Neuronal stem cell (in vitro differentiated cells): ENCODE measurements around the gene PLEKHG1.

ENCODE experiments used
- DNase-seq: peaks from one replicate; pipeline ENCODE4 v3.0.0-alpha.2; 2013; ENCODE audit warnings: low spot score
- H2AFZ ChIP-seq: one replicate; pipeline ENCODE4 v1.6.1; 2013; ENCODE audit warnings: mild to moderate bottlenecking, low read length, inconsistent platforms
- H2AK5ac ChIP-seq: 2 replicates; pipeline ENCODE4 v1.6.1; 2013; ENCODE audit warnings: low read depth, mild to moderate bottlenecking, inconsistent platforms, low read length, moderate library complexity, mixed read lengths
- H2BK120ac ChIP-seq: 2 replicates; pipeline ENCODE4 v1.6.1; 2013; ENCODE audit warnings: low read depth, mild to moderate bottlenecking, inconsistent platforms, low read length, moderate library complexity, mixed read lengths
- H2BK12ac ChIP-seq: one replicate; pipeline ENCODE4 v1.6.1; 2013; ENCODE audit warnings: low read length, inconsistent platforms
- H2BK15ac ChIP-seq: 2 replicates; pipeline ENCODE4 v1.6.1; 2013; ENCODE audit warnings: mild to moderate bottlenecking, low read length, inconsistent platforms, mixed read lengths
- H2BK5ac ChIP-seq: one replicate; pipeline ENCODE4 v1.6.1; 2013; ENCODE audit warnings: inconsistent platforms, mild to moderate bottlenecking, low read length, moderate library complexity
- H3K14ac ChIP-seq: one replicate; pipeline ENCODE4 v1.6.1; 2013; ENCODE audit warnings: low read length, inconsistent platforms
- H3K18ac ChIP-seq: 2 replicates; pipeline ENCODE4 v1.6.1; 2013; ENCODE audit warnings: low read length, inconsistent platforms
- H3K23ac ChIP-seq: 2 replicates; pipeline ENCODE4 v1.6.1; 2013; ENCODE audit warnings: low read depth, mild to moderate bottlenecking, mixed read lengths, low read length, inconsistent platforms; ENCODE audit not compliant: poor library complexity
- H3K27ac ChIP-seq: replicated peaks from 3 replicates; pipeline ENCODE4 v1.5.1; 2013; ENCODE audit warnings: low read length, inconsistent platforms
- H3K27me3 ChIP-seq, 3 experiments: 2 replicates each; pipeline ENCODE4 v1.6.1; 2013; ENCODE audit warnings: low read length in 3 of 3, mild to moderate bottlenecking in 2 of 3, inconsistent platforms in 1 of 3, low read depth in 1 of 3, mixed read lengths in 1 of 3, moderate library complexity in 1 of 3; ENCODE audit not compliant: control insufficient read depth in 3 of 3, insufficient read depth in 3 of 3
- H3K36me3 ChIP-seq, 2 donors: replicated peaks in 1 of 2; 2 replicates each; pipeline ENCODE4 v1.6.1; 2013; ENCODE audit warnings: low read length in 2 of 2; ENCODE audit not compliant: control insufficient read depth in 2 of 2, insufficient read depth in 2 of 2
- H3K4ac ChIP-seq: 2 replicates; pipeline ENCODE4 v1.6.1; 2013; ENCODE audit warnings: inconsistent platforms, mild to moderate bottlenecking, low read length, moderate library complexity
- H3K4me1 ChIP-seq, 2 donors: 1 replicate in 1 of 2; 2 replicates in 1 of 2; pipeline ENCODE4 v1.6.1; 2013; ENCODE audit warnings: low read length in 2 of 2, low read depth in 1 of 2; ENCODE audit not compliant: control insufficient read depth in 2 of 2, insufficient read depth in 1 of 2
- H3K4me2 ChIP-seq: one replicate; pipeline ENCODE4 v1.6.1; 2013; ENCODE audit warnings: mild to moderate bottlenecking, low read length, inconsistent platforms; ENCODE audit not compliant: insufficient read depth, poor library complexity, severe bottlenecking
- H3K4me3 ChIP-seq, 2 donors: 2 replicates each; pipeline ENCODE4 v1.5.1; 2013; ENCODE audit warnings: low read length in 2 of 2, mild to moderate bottlenecking in 2 of 2, inconsistent platforms in 1 of 2, moderate library complexity in 1 of 2
- H3K79me1 ChIP-seq: one replicate; pipeline ENCODE4 v1.6.1; 2013; ENCODE audit warnings: low read depth, mild to moderate bottlenecking, inconsistent platforms, low read length, moderate library complexity
- H3K9ac ChIP-seq: one replicate; pipeline ENCODE4 v1.6.1; 2013; ENCODE audit warnings: mild to moderate bottlenecking, low read depth, low read length, inconsistent platforms; ENCODE audit not compliant: poor library complexity
- H3K9me3 ChIP-seq, 2 donors: replicated peaks in 1 of 2; 2 replicates each; pipeline versions ENCODE3 to v1.6.1; 2013; ENCODE audit warnings: low read length in 2 of 2, mild to moderate bottlenecking in 2 of 2, inconsistent platforms in 1 of 2, low read depth in 1 of 2, mixed read lengths in 1 of 2, moderate library complexity in 1 of 2; ENCODE audit not compliant: control insufficient read depth in 2 of 2, insufficient read depth in 1 of 2
- H4K8ac ChIP-seq: one replicate; pipeline ENCODE4 v1.6.1; 2013; ENCODE audit warnings: low read depth, mild to moderate bottlenecking, inconsistent platforms, low read length, moderate library complexity
- H4K91ac ChIP-seq: one replicate; pipeline ENCODE4 v1.6.1; 2013; ENCODE audit warnings: low read length, low read depth, mild to moderate bottlenecking, inconsistent platforms; ENCODE audit not compliant: poor library complexity
- WGBS, 2 donors: extraction: QIAGEN DNeasy Blood & Tissue Kit; methylation state at CpG; one replicate each; pipeline ENCODE4 v1.1.7; 2013; ENCODE audit warnings: missing lambda C conversion rate in 2 of 2, mixed read lengths in 1 of 2; ENCODE audit not compliant: insufficient read length in 2 of 2, insufficient replicate concordance in 1 of 2; ENCODE audit errors: extremely low coverage in 2 of 2; 5-methylcytosine and 5-hydroxymethylcytosine counted together

The PLEKHG1 gene

DNA sequence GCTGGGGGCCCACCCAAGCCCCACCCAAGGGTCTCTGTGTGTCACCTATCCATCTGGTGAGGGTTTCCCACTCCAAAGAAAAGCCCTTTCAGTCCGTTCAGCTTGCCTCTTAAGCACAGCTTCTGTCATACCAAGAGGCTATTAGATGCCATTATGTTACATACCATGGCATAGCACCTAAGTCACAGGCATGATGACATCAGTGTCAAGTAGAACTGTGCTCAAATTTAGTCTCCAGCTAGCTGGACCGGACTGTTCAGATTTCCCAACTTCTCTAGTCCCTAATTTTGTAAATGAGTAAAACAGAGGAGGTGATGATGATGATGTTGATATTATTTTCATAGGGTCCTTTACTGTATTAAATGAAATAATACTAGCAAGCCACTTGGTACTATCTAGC lies 19.2 kb upstream of the PLEKHG1 start:
- Histone ChIP-seq H2AFZ (no peak overlapping the region), H3K9ac (no peak overlapping the region), H4K91ac (no peak overlapping the region), H3K27ac (no peak overlapping the region), H3K4me3 (no peak overlapping the region), H3K9me3 (no peaks in the 10 kb centered on the region), H3K23ac (no peak overlapping the region), H2AK5ac (no peak overlapping the region), H2BK15ac (no peak overlapping the region), H3K36me3 (no peaks in the 10 kb centered on the region), H2BK5ac (no peak overlapping the region), H3K18ac (no peak overlapping the region), H3K4ac (no peak overlapping the region), H2BK12ac (no peak overlapping the region), H2BK120ac (no peak overlapping the region), H3K14ac (no peak overlapping the region), H4K8ac (no peak overlapping the region), H3K4me1 (no peaks in the 10 kb centered on the region), H3K4me2 (no peak overlapping the region), H3K27me3 (no peaks in the 10 kb centered on the region), H3K79me1 (no peaks in the 10 kb centered on the region)
- no CpG with 5 or more reads among the region's 2 CpGs for WGBS, 2 donors
- DNase-seq: no peak

- Histone ChIP-seq H3K18ac (no peak overlapping the region), H2AK5ac (no peak overlapping the region), H3K27me3 (no peaks in the 10 kb centered on the region), H2AFZ (no peak overlapping the region), H3K14ac (no peak overlapping the region), H3K4me2 (no peak overlapping the region), H4K8ac (no peak overlapping the region), H2BK12ac (no peak overlapping the region), H2BK5ac (no peak overlapping the region), H3K23ac (no peak overlapping the region), H3K36me3 (no peaks in the 10 kb centered on the region), H2BK15ac (no peak overlapping the region), H4K91ac (no peak overlapping the region), H3K9ac (no peak overlapping the region), H2BK120ac (no peak overlapping the region), H3K9me3 (no peaks in the 10 kb centered on the region), H3K27ac (no peak overlapping the region), H3K4me1 (peaks cover 0 to 4% of the 10 kb centered on the region in 2 donors), H3K79me1 (no peaks in the 10 kb centered on the region), H3K4ac (no peak overlapping the region), H3K4me3 (no peak overlapping the region)
- no CpG with 5 or more reads among the region's 5 CpGs for WGBS, 2 donors
- DNase-seq: no peak
Observed at GRCh38 chr6:150584065-150584464, 15.6 kb upstream of the PLEKHG1 start.

DNA sequence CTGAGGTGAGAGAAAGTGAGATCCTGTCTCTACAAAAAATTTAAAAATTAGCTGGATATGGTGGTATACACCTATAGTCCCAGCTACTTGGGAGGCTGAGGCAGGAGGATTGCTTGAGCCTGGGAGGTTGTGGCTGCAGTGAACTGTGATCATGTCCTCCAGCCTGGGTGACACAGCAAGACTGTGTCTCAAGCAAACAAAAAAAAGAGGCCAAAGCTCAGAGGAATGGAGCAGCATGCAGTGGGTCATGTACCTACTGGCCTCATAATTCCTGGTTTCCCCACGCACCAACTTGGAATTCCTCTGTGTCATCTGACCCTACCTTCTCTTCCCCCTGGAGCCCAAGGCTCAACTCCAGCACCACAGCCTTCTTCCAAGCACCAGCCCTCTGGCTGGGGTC lies 15.1 kb upstream of the PLEKHG1 start:
- Histone ChIP-seq H3K4me2 (no peak overlapping the region), H2AFZ (no peak overlapping the region), H3K18ac (no peak overlapping the region), H3K4ac (no peak overlapping the region), H3K9ac (no peak overlapping the region), H3K79me1 (no peaks in the 10 kb centered on the region), H3K27me3 (no peaks in the 10 kb centered on the region), H4K8ac (no peak overlapping the region), H2BK5ac (no peak overlapping the region), H2AK5ac (no peak overlapping the region), H3K36me3 (no peaks in the 10 kb centered on the region), H2BK15ac (no peak overlapping the region), H2BK12ac (no peak overlapping the region), H3K4me3 (no peak overlapping the region), H3K14ac (no peak overlapping the region), H2BK120ac (no peak overlapping the region), H3K27ac (no peak overlapping the region), H3K4me1 (peaks cover 0 to 5% of the 10 kb centered on the region in 2 donors), H3K9me3 (no peaks in the 10 kb centered on the region), H4K91ac (no peak overlapping the region), H3K23ac (no peak overlapping the region)
- no peak for DNase-seq
- no CpG with 5 or more reads among the region's 1 CpG for WGBS, 2 donors

GRCh38 chr6:150586850-150587359 lies 12.8 kb upstream of the PLEKHG1 start:
- no peak overlapping the region for H3K14ac ChIP-seq

More at GRCh38 chr6:150586850-150587359, 12.8 kb upstream of the PLEKHG1 start:
- WGBS, 2 donors: no CpG with 5 or more reads among the region's 12 CpGs
- H4K8ac ChIP-seq: no peak overlapping the region
- H3K79me1 ChIP-seq: no peaks in the 10 kb centered on the region
- peak overlapping the region; percentile 27 for H2BK12ac ChIP-seq
- DNase-seq: no peak
- H3K9me3 ChIP-seq: no peaks in the 10 kb centered on the region
- no peak overlapping the region for H3K9ac ChIP-seq
- no peak overlapping the region for H3K4ac ChIP-seq
- H3K27me3 ChIP-seq: no peaks in the 10 kb centered on the region
- H3K18ac ChIP-seq: no peak overlapping the region
- H2AK5ac ChIP-seq: no peak overlapping the region
- H2AFZ ChIP-seq: no peak overlapping the region
- no peak overlapping the region for H2BK120ac ChIP-seq
- H3K4me3 ChIP-seq: no peak overlapping the region
- no peak overlapping the region for H4K91ac ChIP-seq
- peak overlapping the region; percentile 40 for H3K23ac ChIP-seq
- no peaks in the 10 kb centered on the region for H3K36me3 ChIP-seq
- H3K27ac ChIP-seq: no peak overlapping the region
- no peak overlapping the region for H3K4me2 ChIP-seq
- H2BK15ac ChIP-seq: no peak overlapping the region
- H3K4me1 ChIP-seq: peaks cover 0 to 5% of the 10 kb centered on the region in 2 donors
- H2BK5ac ChIP-seq: no peak overlapping the region
